WTC11 (cell line): ENCODE measurements around the gene RANBP3. TPM values are rescaled to one million over a fixed set of nuclear protein-coding genes. Genes with fewer than 3 reads are reported as not detected.

Source experiments
- ATAC-seq: fragments of 200-7000 bp; cut with Tn5 transposase; 2 replicates; pipeline ENCODE4 v1.10.0; 2021; ENCODE audit warnings: mild to moderate bottlenecking, moderate library complexity
- CTCF ChIA-PET: fragments of 300-600 bp; sonication (Branson Sonifier 250); formaldehyde crosslinking; loops from one replicate; lab custom pipeline; 2021; ENCODE audit warnings: antibody characterized with exemption; lab: Charles Lee
- POLR2A ChIA-PET: fragments of 350-600 bp; sonication (Branson Sonifier 250); formaldehyde crosslinking; loops from one replicate; lab custom pipeline; 2021; ENCODE audit warnings: antibody characterized with exemption; lab: Charles Lee
- DNase-seq: peaks from one replicate; pipeline ENCODE4 v3.0.0; 2021; ENCODE audit warnings: low spot score
- H3K27ac Mint-ChIP-seq: 2 replicates; pipeline ENCODE4 v1.8.0; 2021; ENCODE audit warnings: mixed read lengths
- H3K27me3 Mint-ChIP-seq: 2 replicates; pipeline ENCODE4 v1.8.0; 2021; ENCODE audit warnings: low read depth, mild to moderate bottlenecking, moderate library complexity, mixed read lengths
- H3K36me3 Mint-ChIP-seq: 2 replicates; pipeline ENCODE4 v1.8.0; 2021; ENCODE audit warnings: mixed read lengths
- H3K4me1 Mint-ChIP-seq: 2 replicates; pipeline ENCODE4 v1.8.0; 2022; ENCODE audit warnings: mixed read lengths
- H3K4me3 Mint-ChIP-seq: 2 replicates; pipeline ENCODE4 v1.8.0; 2021; ENCODE audit warnings: mild to moderate bottlenecking, moderate library complexity, mixed read lengths
- H3K9me3 Mint-ChIP-seq: 2 replicates; pipeline ENCODE4 v1.8.0; 2021; ENCODE audit warnings: mixed read lengths
- AR ChIP-seq: fragments of 250-450 bp; sonication (Bioruptor Pico); IDR thresholded peaks from 2 replicates; pipeline ENCODE4 v1.9.0; 2021; ENCODE audit warnings: mild to moderate bottlenecking
- ATF6 ChIP-seq: sonication (generic); formaldehyde crosslinking; IDR thresholded peaks from 2 replicates; pipeline ENCODE4 v1.8.1; 2023; ENCODE audit warnings: mild to moderate bottlenecking, missing genetic modification reagents
- CBFB ChIP-seq: sonication (generic); formaldehyde crosslinking; IDR thresholded peaks from 2 replicates; pipeline ENCODE4 v1.8.1; 2022; ENCODE audit warnings: mild to moderate bottlenecking, low read depth, missing genetic modification reagents
- CTCF ChIP-seq: fragments of 200-600 bp; IDR thresholded peaks from 2 replicates; pipeline ENCODE4 v1.8.0; 2022; ENCODE audit warnings: antibody characterized with exemption
- TCF7 ChIP-seq: sonication (generic); formaldehyde crosslinking; IDR thresholded peaks from 2 replicates; pipeline ENCODE4 v1.8.0; 2022; ENCODE audit warnings: mild to moderate bottlenecking, low read depth, missing genetic modification reagents, moderate library complexity
- ZNF396 ChIP-seq: fragments of 250-450 bp; sonication (Bioruptor Pico); IDR thresholded peaks from 2 replicates; pipeline ENCODE4 v1.8.0; 2021; ENCODE audit warnings: mild to moderate bottlenecking, moderate library complexity, borderline replicate concordance
- total RNA-seq: library from RNA; stranded (reverse); gene quantifications from 3 replicates; pipeline ENCODE4 v1.2.3, GENCODE V29; 2021
- TF ChIP-seq, protein P1 (sequence below): fragments of 250-450 bp; sonication (Bioruptor Pico); IDR thresholded peaks from 2 replicates; pipeline ENCODE4 v1.9.0; 2021; ENCODE audit warnings: mild to moderate bottlenecking, borderline replicate concordance
- TF ChIP-seq, protein P2 (sequence below): sonication (generic); formaldehyde crosslinking; conservative IDR thresholded peaks from 2 replicates; pipeline ENCODE4 v1.8.1; 2023; ENCODE audit warnings: mild to moderate bottlenecking, low read depth, missing genetic modification reagents, moderate library complexity

Gene RANBP3
- total RNA-seq, 1 experiment from 2014 or later = 76.3 TPM

DNA sequence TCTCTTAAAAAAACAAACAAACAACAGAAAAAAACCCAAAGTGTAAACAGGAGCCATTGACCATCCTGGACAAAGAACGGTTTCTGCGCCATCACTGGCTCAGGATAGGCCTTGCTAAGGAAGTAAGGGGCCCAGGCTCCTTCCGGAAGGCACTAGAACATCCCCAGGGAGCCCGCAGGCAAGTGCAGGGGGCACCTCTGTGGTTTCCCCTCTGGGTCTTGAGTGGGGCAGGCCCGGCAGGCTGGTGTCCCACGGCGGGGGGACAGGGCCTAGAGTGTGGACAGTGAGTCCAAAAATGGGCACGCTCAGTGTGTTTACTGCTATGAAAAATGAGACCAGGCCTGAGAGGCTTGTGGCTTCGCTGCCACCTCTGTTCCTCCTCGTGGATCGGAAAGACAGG is 14.8 kb upstream of the RANBP3 start (continued):
- no peak for TF ChIP-seq CTCF
- TF ChIP-seq CBFB (CRISPR knock-in tag) = no peak
- TF ChIP-seq TCF7 (CRISPR knock-in tag) = no peak

DNA sequence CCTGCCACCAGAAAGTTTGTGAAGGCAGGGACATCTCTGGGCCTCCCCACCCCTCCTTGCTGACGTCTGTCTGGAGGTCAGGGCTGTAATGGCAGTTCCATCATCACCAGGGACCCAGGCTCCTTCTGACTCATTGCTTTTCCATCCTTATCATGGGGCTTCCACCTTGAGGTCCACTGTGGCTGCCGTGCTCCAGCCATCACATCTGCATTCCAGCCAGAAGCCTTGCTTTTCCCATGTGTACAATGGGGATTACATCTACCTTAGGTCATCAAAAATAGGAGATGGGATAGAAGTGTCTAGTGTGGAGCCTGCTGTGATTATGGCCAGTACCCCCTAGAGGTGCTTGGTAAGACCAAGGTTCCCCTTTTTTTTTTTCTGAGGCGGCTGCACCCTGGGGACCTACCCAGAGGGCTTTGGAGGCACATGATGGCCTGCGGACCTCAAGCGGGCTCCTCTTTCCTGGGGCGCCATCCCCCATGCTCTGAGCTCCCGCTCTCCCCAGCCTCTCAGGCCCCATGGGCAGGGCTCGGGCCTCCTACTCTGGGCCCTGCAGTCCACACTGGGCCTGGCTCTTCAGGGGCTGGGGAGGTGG is 13.4 kb upstream of the RANBP3 start:
- Mint-ChIP-seq H3K9me3 (no peaks in the 10 kb centered on the region), H3K36me3 (no peaks in the 10 kb centered on the region), H3K27me3 (no peaks in the 10 kb centered on the region; the same call in 1 of the 2 replicates), H3K27ac (no peak overlapping the region), H3K4me1 (peaks cover 12% of the 10 kb centered on the region), H3K4me3 (no peak overlapping the region)
- no peak for ATAC-seq
- no peak for TF ChIP-seq AR (CRISPR knock-in tag)
- TF ChIP-seq ZNF396 (CRISPR knock-in tag) = no peak
- TF ChIP-seq ATF6 (CRISPR knock-in tag) = no peak
- TF ChIP-seq, protein P1, sequence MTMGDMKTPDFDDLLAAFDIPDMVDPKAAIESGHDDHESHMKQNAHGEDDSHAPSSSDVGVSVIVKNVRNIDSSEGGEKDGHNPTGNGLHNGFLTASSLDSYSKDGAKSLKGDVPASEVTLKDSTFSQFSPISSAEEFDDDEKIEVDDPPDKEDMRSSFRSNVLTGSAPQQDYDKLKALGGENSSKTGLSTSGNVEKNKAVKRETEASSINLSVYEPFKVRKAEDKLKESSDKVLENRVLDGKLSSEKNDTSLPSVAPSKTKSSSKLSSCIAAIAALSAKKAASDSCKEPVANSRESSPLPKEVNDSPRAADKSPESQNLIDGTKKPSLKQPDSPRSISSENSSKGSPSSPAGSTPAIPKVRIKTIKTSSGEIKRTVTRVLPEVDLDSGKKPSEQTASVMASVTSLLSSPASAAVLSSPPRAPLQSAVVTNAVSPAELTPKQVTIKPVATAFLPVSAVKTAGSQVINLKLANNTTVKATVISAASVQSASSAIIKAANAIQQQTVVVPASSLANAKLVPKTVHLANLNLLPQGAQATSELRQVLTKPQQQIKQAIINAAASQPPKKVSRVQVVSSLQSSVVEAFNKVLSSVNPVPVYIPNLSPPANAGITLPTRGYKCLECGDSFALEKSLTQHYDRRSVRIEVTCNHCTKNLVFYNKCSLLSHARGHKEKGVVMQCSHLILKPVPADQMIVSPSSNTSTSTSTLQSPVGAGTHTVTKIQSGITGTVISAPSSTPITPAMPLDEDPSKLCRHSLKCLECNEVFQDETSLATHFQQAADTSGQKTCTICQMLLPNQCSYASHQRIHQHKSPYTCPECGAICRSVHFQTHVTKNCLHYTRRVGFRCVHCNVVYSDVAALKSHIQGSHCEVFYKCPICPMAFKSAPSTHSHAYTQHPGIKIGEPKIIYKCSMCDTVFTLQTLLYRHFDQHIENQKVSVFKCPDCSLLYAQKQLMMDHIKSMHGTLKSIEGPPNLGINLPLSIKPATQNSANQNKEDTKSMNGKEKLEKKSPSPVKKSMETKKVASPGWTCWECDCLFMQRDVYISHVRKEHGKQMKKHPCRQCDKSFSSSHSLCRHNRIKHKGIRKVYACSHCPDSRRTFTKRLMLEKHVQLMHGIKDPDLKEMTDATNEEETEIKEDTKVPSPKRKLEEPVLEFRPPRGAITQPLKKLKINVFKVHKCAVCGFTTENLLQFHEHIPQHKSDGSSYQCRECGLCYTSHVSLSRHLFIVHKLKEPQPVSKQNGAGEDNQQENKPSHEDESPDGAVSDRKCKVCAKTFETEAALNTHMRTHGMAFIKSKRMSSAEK (CRISPR knock-in tag) = no peak
- TF ChIP-seq, protein P2, sequence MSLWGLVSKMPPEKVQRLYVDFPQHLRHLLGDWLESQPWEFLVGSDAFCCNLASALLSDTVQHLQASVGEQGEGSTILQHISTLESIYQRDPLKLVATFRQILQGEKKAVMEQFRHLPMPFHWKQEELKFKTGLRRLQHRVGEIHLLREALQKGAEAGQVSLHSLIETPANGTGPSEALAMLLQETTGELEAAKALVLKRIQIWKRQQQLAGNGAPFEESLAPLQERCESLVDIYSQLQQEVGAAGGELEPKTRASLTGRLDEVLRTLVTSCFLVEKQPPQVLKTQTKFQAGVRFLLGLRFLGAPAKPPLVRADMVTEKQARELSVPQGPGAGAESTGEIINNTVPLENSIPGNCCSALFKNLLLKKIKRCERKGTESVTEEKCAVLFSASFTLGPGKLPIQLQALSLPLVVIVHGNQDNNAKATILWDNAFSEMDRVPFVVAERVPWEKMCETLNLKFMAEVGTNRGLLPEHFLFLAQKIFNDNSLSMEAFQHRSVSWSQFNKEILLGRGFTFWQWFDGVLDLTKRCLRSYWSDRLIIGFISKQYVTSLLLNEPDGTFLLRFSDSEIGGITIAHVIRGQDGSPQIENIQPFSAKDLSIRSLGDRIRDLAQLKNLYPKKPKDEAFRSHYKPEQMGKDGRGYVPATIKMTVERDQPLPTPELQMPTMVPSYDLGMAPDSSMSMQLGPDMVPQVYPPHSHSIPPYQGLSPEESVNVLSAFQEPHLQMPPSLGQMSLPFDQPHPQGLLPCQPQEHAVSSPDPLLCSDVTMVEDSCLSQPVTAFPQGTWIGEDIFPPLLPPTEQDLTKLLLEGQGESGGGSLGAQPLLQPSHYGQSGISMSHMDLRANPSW = no peak
- no peak for DNase-seq
- ChIA-PET CTCF (interaction anchor here (3.6 to 9.1 kb wide), 2 partner anchors 23 to 29 kb away, joined by 20 to 245 read pairs; no protein-coding TSS in a partner anchor), POLR2A (no interaction called here)
